Upper lobe of right lung (tissue), 1 donor: Measurements from ENCODE around the gene CCDC107. TPM values are rescaled to one million over a fixed set of nuclear protein-coding genes. Genes with fewer than 3 reads are reported as not detected.

Experiments used
- ATAC-seq: fragments of 200-7000 bp; cut with Tn5 transposase; one replicate; pipeline ENCODE4 v1.9.1; 2020; ENCODE audit warnings: mild to moderate bottlenecking, moderate library complexity
- DNase-seq: peaks from one replicate; pipeline ENCODE4 v3.0.0-alpha.2; 2020
- H3K27ac ChIP-seq: fragments of 200-600 bp; one replicate; pipeline ENCODE4 v1.8.0; 2022
- H3K27me3 ChIP-seq: fragments of 200-600 bp; one replicate; pipeline ENCODE4 v1.8.0; 2022; ENCODE audit warnings: mild to moderate bottlenecking
- H3K36me3 ChIP-seq: fragments of 200-600 bp; one replicate; pipeline ENCODE4 v1.8.0; 2022
- H3K4me1 ChIP-seq: fragments of 200-600 bp; one replicate; pipeline ENCODE4 v1.8.0; 2022
- H3K4me3 ChIP-seq: fragments of 200-600 bp; one replicate; pipeline ENCODE4 v1.8.0; 2022; ENCODE audit warnings: mild to moderate bottlenecking
- H3K9me3 ChIP-seq: fragments of 200-600 bp; one replicate; pipeline ENCODE4 v1.8.0; 2022
- CTCF ChIP-seq: fragments of 200-600 bp; IDR thresholded peaks from one replicate; pipeline ENCODE4 v1.8.0; 2022; ENCODE audit warnings: antibody characterized with exemption
- intact Hi-C: fragments of 100-400 bp; cut with DNase I; formaldehyde crosslinking; loops from one replicate; pipeline ENCODE4 v1.11.0; 2022
- total RNA-seq: library from RNA; stranded (reverse); fragmentation: NEBNext Ultra II Directional; extraction: Animal tissue kit (Norgen Biotek cat#: 25700); gene quantifications from one replicate; pipeline ENCODE4 v1.2.1, GENCODE V29; 2021
- donor health status: DM: no; HTN: yes; CAD: no; lungs with severe emphysema.

Gene CCDC107
- total RNA-seq, 1 donor from 2014 or later: 31.1 TPM

- ATAC-seq: no peak
Measured at GRCh38 chr9:35681341-35682002, 23.4 kb downstream of the CCDC107 start.

GRCh38 chr9:35682051-35682450, 24.0 kb downstream of the CCDC107 start:
- H3K9me3 ChIP-seq: no peaks in the 10 kb centered on the region
- no peaks in the 10 kb centered on the region for H3K27me3 ChIP-seq
- H3K27ac ChIP-seq: no peak overlapping the region
- no peaks in the 10 kb centered on the region for H3K4me1 ChIP-seq
- no peak for ATAC-seq
- H3K36me3 ChIP-seq: peaks cover 10% of the 10 kb centered on the region
- intact Hi-C loops: no loop called here
- DNase-seq: no peak
- H3K4me3 ChIP-seq: no peak overlapping the region
- no peak for TF ChIP-seq CTCF

More at GRCh38 chr9:35681341-35682002, 23.4 kb downstream of the CCDC107 start:
- Histone ChIP-seq H3K4me1 (no peaks in the 10 kb centered on the region), H3K4me3 (no peak overlapping the region), H3K9me3 (no peaks in the 10 kb centered on the region), H3K36me3 (peaks cover 10% of the 10 kb centered on the region), H3K27ac (no peak overlapping the region), H3K27me3 (no peaks in the 10 kb centered on the region)
- DNase-seq: no peak
- intact Hi-C loops: no loop called here
- no peak for TF ChIP-seq CTCF

- Histone ChIP-seq H3K36me3 (peaks cover 10% of the 10 kb centered on the region), H3K4me1 (no peaks in the 10 kb centered on the region), H3K4me3 (no peak overlapping the region), H3K27ac (no peak overlapping the region), H3K27me3 (no peaks in the 10 kb centered on the region), H3K9me3 (no peaks in the 10 kb centered on the region)
- no peak for ATAC-seq
- intact Hi-C loops: no loop called here
- DNase-seq: no peak
- TF ChIP-seq CTCF: no peak
Measured at GRCh38 chr9:35682520-35683315, 24.6 kb downstream of the CCDC107 start.

GRCh38 chr9:35683323-35683722, 25.2 kb downstream of the CCDC107 start:
- no peak overlapping the region for H3K27ac ChIP-seq
- H3K36me3 ChIP-seq: peaks cover 10% of the 10 kb centered on the region
- peak; percentile 65 for ATAC-seq
- intact Hi-C loops: no loop called here
- no peaks in the 10 kb centered on the region for H3K27me3 ChIP-seq
- TF ChIP-seq CTCF: no peak
- no peaks in the 10 kb centered on the region for H3K4me1 ChIP-seq
- H3K4me3 ChIP-seq: no peak overlapping the region
- no peak for DNase-seq
- H3K9me3 ChIP-seq: no peaks in the 10 kb centered on the region

GRCh38 chr9:35684921-35685320, 26.8 kb downstream of the CCDC107 start:
- intact Hi-C loops: no loop called here
- DNase-seq (no peak), ATAC-seq (no peak)
- Histone ChIP-seq H3K27me3 (no peaks in the 10 kb centered on the region), H3K4me1 (peaks cover 7% of the 10 kb centered on the region), H3K27ac (no peak overlapping the region), H3K9me3 (no peaks in the 10 kb centered on the region), H3K4me3 (no peak overlapping the region), H3K36me3 (peaks cover 10% of the 10 kb centered on the region)
- no peak for TF ChIP-seq CTCF
